A549 (cell line): Measurements from ENCODE around the gene TMEM132D.

Experiments used
- BCL3 ChIP-seq: fragments of >200 bp; sonication (Bioruptor Twin); formaldehyde crosslinking; IDR thresholded peaks from 3 replicates; pipeline ENCODE4 v1.6.1; 2016
- CHD4 ChIP-seq: fragments of 200-600 bp; sonication (generic); IDR thresholded peaks from 2 replicates; pipeline ENCODE4 v1.6.1; 2016; ENCODE audit warnings: antibody characterized with exemption, mild to moderate bottlenecking, borderline replicate concordance
- MAFK ChIP-seq: fragments of 450-650 bp; IDR thresholded peaks from 2 replicates; pipeline ENCODE4 v1.6.1; 2014; ENCODE audit not compliant: partially characterized antibody
- MAZ ChIP-seq: fragments of 150-350 bp; IDR thresholded peaks from 2 replicates; pipeline ENCODE4 v1.6.1; 2014; ENCODE audit warnings: antibody characterized with exemption, low read depth, low read length, borderline replicate concordance
- NFE2L2 ChIP-seq: fragments of 150-350 bp; conservative IDR thresholded peaks from 2 replicates; pipeline ENCODE4 v1.6.1; 2014; ENCODE audit warnings: low read length
- POLR2A ChIP-seq: IDR thresholded peaks from 2 replicates; pipeline ENCODE4 v1.6.1; 2012; ENCODE audit warnings: mild to moderate bottlenecking, low read length
- RAD21 ChIP-seq, 2 experiments: fragments of >200 bp in 1 of 2; sonication (Bioruptor Twin) in 1 of 2; formaldehyde crosslinking in 1 of 2; IDR thresholded peaks in 1 of 2; conservative IDR thresholded peaks in 1 of 2; 2 replicates in 1 of 2; 3 replicates in 1 of 2; pipeline ENCODE4 v1.6.1; 2012 to 2018; ENCODE audit warnings: inconsistent platforms in 1 of 2
- TF ChIP-seq, protein P1 (sequence below): fragments of >200 bp; sonication (Bioruptor Twin); formaldehyde crosslinking; IDR thresholded peaks from 3 replicates; pipeline ENCODE4 v1.5.1; 2016
- TF ChIP-seq, protein P2 (sequence below): fragments of 150-350 bp; IDR thresholded peaks from 2 replicates; pipeline ENCODE4 v1.6.1; 2014; ENCODE audit warnings: low read depth, mild to moderate bottlenecking, low read length

GRCh38 chr12:129366656-129367055 lies 537.2 kb downstream of the TMEM132D start:
- TF ChIP-seq, protein P1, sequence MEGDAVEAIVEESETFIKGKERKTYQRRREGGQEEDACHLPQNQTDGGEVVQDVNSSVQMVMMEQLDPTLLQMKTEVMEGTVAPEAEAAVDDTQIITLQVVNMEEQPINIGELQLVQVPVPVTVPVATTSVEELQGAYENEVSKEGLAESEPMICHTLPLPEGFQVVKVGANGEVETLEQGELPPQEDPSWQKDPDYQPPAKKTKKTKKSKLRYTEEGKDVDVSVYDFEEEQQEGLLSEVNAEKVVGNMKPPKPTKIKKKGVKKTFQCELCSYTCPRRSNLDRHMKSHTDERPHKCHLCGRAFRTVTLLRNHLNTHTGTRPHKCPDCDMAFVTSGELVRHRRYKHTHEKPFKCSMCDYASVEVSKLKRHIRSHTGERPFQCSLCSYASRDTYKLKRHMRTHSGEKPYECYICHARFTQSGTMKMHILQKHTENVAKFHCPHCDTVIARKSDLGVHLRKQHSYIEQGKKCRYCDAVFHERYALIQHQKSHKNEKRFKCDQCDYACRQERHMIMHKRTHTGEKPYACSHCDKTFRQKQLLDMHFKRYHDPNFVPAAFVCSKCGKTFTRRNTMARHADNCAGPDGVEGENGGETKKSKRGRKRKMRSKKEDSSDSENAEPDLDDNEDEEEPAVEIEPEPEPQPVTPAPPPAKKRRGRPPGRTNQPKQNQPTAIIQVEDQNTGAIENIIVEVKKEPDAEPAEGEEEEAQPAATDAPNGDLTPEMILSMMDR: no peak
- TF ChIP-seq RAD21 (conservative IDR thresholded peaks at IDR 0.05 in 1 of 2, IDR thresholded peaks at IDR 0.05 in 1 of 2) (no peak), CHD4 (no peak), MAFK (no peak), POLR2A (no peak), BCL3 (no peak), NFE2L2 (no peak), MAZ (no peak)
- TF ChIP-seq, protein P2, sequence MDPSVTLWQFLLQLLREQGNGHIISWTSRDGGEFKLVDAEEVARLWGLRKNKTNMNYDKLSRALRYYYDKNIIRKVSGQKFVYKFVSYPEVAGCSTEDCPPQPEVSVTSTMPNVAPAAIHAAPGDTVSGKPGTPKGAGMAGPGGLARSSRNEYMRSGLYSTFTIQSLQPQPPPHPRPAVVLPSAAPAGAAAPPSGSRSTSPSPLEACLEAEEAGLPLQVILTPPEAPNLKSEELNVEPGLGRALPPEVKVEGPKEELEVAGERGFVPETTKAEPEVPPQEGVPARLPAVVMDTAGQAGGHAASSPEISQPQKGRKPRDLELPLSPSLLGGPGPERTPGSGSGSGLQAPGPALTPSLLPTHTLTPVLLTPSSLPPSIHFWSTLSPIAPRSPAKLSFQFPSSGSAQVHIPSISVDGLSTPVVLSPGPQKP: no peak
